ENCODE data around the gene NAALADL2.

Gene NAALADL2

GRCh38 chr3:174859114-174859735 lies at the start of gene NAALADL2:
Gene NAALADL2 (plus strand): TSS chr3:174859334.
- no peak for DNase-seq

GRCh38 chr3:174810254-174810653 lies 48.9 kb upstream of the NAALADL2 start:
- no peak for DNase-seq

- no peak for DNase-seq
Measured at GRCh38 chr3:174812172-174812862, 46.8 kb upstream of the NAALADL2 start.

GRCh38 chr3:174815750-174816149 lies 43.4 kb upstream of the NAALADL2 start:
- no peak for DNase-seq

GRCh38 chr3:174820885-174821284 lies 38.2 kb upstream of the NAALADL2 start:
- DNase-seq: no peak

GRCh38 chr3:174821477-174821876 lies 37.7 kb upstream of the NAALADL2 start:
- DNase-seq: no peak

- no peak for DNase-seq
Measured at GRCh38 chr3:174822320-174822719, 36.8 kb upstream of the NAALADL2 start.

GRCh38 chr3:174826069-174826468 lies 33.1 kb upstream of the NAALADL2 start:
- DNase-seq: no peak

- no peak for DNase-seq
Measured at GRCh38 chr3:174844746-174845145, 14.4 kb upstream of the NAALADL2 start.

- no peak for DNase-seq
Measured at GRCh38 chr3:174846055-174846454, 13.1 kb upstream of the NAALADL2 start.

GRCh38 chr3:174854987-174855386 lies 4.1 kb upstream of the NAALADL2 start:
- DNase-seq: no peak

GRCh38 chr3:174857301-174857700 lies 1.8 kb upstream of the NAALADL2 start:
- DNase-seq: no peak

GRCh38 chr3:174858353-174858752 lies 781 bp upstream of the NAALADL2 start:
- DNase-seq: no peak

GRCh38 chr3:174859756-174860155 lies 622 bp downstream of the NAALADL2 start:
- DNase-seq: no peak

GRCh38 chr3:174862101-174862500 lies 3.0 kb downstream of the NAALADL2 start:
- DNase-seq: no peak

- DNase-seq: no peak
Measured at GRCh38 chr3:174862666-174863065, 3.5 kb downstream of the NAALADL2 start.

GRCh38 chr3:174863488-174863887 lies 4.4 kb downstream of the NAALADL2 start:
- DNase-seq: no peak

- DNase-seq: no peak
Measured at GRCh38 chr3:174869448-174869847, 10.3 kb downstream of the NAALADL2 start.

- no peak for DNase-seq
Measured at GRCh38 chr3:174873832-174874657, 14.9 kb downstream of the NAALADL2 start.

GRCh38 chr3:174882789-174883188 lies 23.7 kb downstream of the NAALADL2 start:
- no peak for DNase-seq

- no peak for DNase-seq
Measured at GRCh38 chr3:174883881-174884675, 24.9 kb downstream of the NAALADL2 start.

GRCh38 chr3:174884776-174885568 lies 25.8 kb downstream of the NAALADL2 start:
- no peak for DNase-seq

Data from hippocampal formation (tissue), 2 donors.